Measurements from ENCODE around the gene CD47. TPM values are rescaled to one million over a fixed set of nuclear protein-coding genes. Genes with fewer than 3 reads are reported as not detected.
A peak's percentile ranks its signal among the peaks of the same experiment; 100 is the strongest.

The CD47 gene
- total RNA-seq, 3 donors from 2014 or later = 68.5 to 83.0 (median 73.2) TPM

DNA sequence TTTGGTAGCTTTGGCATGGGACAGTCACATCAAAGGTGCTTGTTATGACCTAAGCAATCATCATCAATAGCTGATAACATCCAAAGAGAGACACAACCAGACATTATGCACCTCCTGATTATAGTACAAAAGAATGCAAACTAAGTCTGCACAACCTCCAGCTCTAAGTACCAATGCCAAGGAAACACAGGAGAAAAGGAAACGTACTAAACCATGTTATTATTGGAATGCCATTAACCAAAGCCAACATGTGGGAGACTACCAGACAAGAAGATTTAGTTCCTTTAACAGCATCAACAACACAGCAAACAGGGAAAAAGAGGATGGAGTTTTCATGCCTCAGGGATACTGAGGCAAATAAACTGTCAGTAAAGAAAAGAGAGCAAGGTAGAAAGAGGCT, 61.4 kb downstream of the CD47 start:
- no peaks in the 10 kb centered on the region for H3K36me3 ChIP-seq (ENCODE audit: low read depth)
- TF ChIP-seq, protein P1, sequence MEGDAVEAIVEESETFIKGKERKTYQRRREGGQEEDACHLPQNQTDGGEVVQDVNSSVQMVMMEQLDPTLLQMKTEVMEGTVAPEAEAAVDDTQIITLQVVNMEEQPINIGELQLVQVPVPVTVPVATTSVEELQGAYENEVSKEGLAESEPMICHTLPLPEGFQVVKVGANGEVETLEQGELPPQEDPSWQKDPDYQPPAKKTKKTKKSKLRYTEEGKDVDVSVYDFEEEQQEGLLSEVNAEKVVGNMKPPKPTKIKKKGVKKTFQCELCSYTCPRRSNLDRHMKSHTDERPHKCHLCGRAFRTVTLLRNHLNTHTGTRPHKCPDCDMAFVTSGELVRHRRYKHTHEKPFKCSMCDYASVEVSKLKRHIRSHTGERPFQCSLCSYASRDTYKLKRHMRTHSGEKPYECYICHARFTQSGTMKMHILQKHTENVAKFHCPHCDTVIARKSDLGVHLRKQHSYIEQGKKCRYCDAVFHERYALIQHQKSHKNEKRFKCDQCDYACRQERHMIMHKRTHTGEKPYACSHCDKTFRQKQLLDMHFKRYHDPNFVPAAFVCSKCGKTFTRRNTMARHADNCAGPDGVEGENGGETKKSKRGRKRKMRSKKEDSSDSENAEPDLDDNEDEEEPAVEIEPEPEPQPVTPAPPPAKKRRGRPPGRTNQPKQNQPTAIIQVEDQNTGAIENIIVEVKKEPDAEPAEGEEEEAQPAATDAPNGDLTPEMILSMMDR (IDR thresholded peaks at IDR 0.05) = no peak
- H3K4me3 ChIP-seq = no peak overlapping the region
- no peaks in the 10 kb centered on the region for H3K4me1 ChIP-seq (ENCODE audit: low read depth)
- intact Hi-C loops (cut with DNase I, micrococcal nuclease) = no loop called here
- no peak for ATAC-seq
- H3K9me3 ChIP-seq = no peaks in the 10 kb centered on the region
- DNase-seq = no peak

DNA sequence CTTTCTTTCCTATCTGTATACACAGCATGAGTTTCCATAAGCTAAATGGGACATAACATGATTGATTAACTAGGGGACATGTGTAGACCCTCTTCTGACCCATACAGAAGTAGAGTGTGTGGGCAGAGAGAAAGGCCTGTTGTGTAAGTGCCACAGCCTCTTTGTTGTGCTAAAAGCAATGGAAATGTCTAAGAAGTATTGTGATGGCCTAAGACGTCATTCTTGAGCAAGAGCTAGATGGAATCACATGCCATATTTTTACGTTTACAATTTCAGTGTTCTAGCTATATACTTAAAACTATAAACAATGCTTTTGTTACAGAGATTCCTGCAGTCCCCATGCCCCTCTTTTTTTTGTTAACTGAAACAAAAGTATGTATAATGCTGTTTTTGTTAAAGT, 61.9 kb downstream of the CD47 start:
- H3K9me3 ChIP-seq = no peaks in the 10 kb centered on the region
- TF ChIP-seq, protein P1 (IDR thresholded peaks at IDR 0.05) = no peak
- ATAC-seq (no peak), DNase-seq (no peak)
- no peaks in the 10 kb centered on the region for H3K36me3 ChIP-seq (ENCODE audit: low read depth)
- H3K4me3 ChIP-seq = no peak overlapping the region
- intact Hi-C loops (cut with DNase I, micrococcal nuclease) = no loop called here
- H3K4me1 ChIP-seq (ENCODE audit: low read depth) = no peaks in the 10 kb centered on the region

DNA sequence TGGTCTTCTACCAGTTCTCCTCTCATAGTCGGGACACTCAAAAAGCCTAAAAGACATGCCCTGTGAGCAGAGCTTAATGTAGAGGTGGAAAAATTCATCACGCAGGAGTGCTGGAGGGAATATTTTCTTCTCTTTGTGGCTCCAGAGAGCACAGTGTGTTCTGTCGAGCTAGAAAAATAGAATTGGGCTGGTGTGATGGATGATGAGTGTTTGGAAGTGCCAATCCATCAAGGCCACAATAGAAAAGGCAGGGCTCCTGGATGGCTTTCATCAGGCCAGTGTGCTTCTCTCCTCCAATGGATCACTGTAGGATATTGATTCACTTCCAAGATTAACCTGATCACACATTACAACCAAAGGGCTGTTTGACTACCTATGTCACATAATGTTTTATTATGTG, 65.7 kb downstream of the CD47 start:
- intact Hi-C loops (cut with DNase I, micrococcal nuclease) = no loop called here
- DNase-seq = no peak
- TF ChIP-seq, protein P1 (IDR thresholded peaks at IDR 0.05) = no peak
- H3K4me1 ChIP-seq (ENCODE audit: low read depth) = no peaks in the 10 kb centered on the region
- H3K9me3 ChIP-seq = no peaks in the 10 kb centered on the region
- no peaks in the 10 kb centered on the region for H3K36me3 ChIP-seq (ENCODE audit: low read depth)
- no peak for ATAC-seq
- no peak overlapping the region for H3K4me3 ChIP-seq

DNA sequence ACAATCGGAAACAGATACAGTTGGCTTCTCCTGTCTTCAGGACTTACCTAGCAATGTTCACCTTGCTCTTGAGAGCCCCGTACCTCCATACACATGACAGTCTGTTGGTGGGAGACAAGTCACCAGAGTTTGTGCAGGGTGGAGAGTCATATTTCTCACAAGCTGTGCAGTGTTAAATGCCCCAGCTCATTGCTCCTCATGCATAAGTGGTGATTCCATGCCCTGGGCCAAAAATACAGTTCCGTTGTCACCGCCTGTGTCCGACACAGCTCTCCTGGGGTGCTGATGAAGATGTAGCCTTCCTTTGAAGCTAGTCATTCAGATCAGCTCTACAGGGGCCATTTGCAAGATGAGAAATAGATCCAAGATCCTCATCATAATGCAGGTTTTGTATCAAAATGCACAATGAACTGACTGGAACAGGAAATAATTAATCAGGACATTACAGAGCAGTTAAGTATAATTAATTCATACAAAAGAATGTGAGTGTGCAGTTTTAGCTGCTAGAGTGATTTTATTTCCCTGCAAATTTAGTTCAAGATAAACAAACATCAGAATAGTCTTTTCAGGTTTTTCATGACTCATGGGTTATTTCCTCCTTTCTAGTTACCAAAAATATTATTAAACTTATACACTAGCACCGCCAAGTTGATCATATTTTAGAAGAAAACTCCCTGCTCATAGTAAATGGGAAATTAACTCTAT, 66.5 kb downstream of the CD47 start:
- TF ChIP-seq, protein P1 (IDR thresholded peaks at IDR 0.05) = no peak
- ATAC-seq = no peak
- no peak for DNase-seq

DNA sequence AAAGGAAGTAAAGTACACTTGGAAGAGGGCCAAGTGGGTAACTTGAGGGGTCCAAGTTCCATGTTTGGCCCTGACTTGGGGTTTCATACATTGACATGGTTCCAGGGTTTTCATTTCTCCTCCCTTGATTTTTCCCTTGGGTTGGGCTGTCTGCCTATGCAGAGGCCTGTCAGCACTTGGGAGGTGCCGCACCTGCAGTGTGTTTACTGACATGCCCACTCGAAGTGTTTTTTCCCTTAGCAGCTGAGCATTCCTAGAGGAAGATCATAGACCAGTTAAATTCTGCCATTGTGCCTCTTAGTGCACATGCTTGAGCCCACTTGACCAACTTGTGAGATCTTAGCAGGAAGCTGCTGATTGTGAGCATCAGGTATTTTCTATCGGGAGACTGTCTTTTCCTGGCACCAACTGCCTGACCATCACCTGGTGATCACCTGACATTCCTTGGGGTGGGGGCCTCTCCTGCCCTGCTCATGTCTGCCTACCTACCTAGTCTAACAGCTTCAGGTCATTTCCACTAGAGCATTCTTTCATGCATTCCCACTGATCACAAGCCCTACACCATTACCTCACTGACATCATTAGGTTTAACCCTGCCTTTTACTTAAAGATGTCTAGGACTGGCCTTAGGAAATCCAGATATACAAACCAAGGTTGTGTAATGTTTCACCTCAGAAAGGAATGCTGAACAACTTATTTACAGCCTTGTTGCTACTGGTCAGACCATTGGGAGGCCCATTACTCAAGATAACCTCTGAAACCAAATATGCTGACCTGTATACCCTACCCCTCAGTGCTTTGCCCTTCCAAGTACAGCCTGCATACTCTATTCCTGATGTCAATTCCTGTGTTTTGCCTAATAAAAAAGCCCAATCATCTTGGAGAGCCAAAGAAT, 68.3 kb downstream of the CD47 start:
- H3K4me1 ChIP-seq (ENCODE audit: low read depth) = no peaks in the 10 kb centered on the region
- peak; percentile 58 for ATAC-seq
- no peaks in the 10 kb centered on the region for H3K9me3 ChIP-seq
- no peaks in the 10 kb centered on the region for H3K36me3 ChIP-seq (ENCODE audit: low read depth)
- intact Hi-C loops (cut with DNase I, micrococcal nuclease) = no loop called here
- DNase-seq = peak in 1 of 3 donors; percentile 20
- no peak overlapping the region for H3K4me3 ChIP-seq
- TF ChIP-seq, protein P1 (IDR thresholded peaks at IDR 0.05) = no peak

More for the DNA sequence above, 66.5 kb downstream of the CD47 start:
- H3K4me3 ChIP-seq = no peak overlapping the region
- H3K36me3 ChIP-seq (ENCODE audit: low read depth) = no peaks in the 10 kb centered on the region
- intact Hi-C loops (cut with DNase I, micrococcal nuclease) = no loop called here
- H3K9me3 ChIP-seq = no peaks in the 10 kb centered on the region
- no peaks in the 10 kb centered on the region for H3K4me1 ChIP-seq (ENCODE audit: low read depth)

Data from mucosa of descending colon (tissue), 3 donors.